H1 (cell line): ENCODE data around the gene POU2F1. TPM values are rescaled to one million over a fixed set of nuclear protein-coding genes. Genes with fewer than 3 reads are reported as not detected.

Experiments used
- CBX5 ChIP-seq: fragments of 300-800, 300-1000 bp; sonication (generic); IDR thresholded peaks from 2 replicates; pipeline ENCODE4 v1.7.1; 2016; ENCODE audit warnings: antibody characterized with exemption, low read length, low read depth
- EZH2 ChIP-seq: fragments of 200-600 bp; sonication (generic); IDR thresholded peaks from 2 replicates; pipeline ENCODE4 v1.7.1; 2012; ENCODE audit warnings: low read depth, mild to moderate bottlenecking, moderate library complexity, low read length, inconsistent platforms; ENCODE audit not compliant: severe bottlenecking
- JUND ChIP-seq: IDR thresholded peaks from 2 replicates; pipeline ENCODE4 v1.6.1; 2011; ENCODE audit warnings: mild to moderate bottlenecking, improper control_type of control experiment, low read length
- NANOG ChIP-seq: IDR thresholded peaks from 2 replicates; pipeline ENCODE4 v1.6.1; 2011; ENCODE audit warnings: low read length, low read depth, mild to moderate bottlenecking, inconsistent platforms; ENCODE audit not compliant: insufficient read depth, poor library complexity, severe bottlenecking
- RAD21 ChIP-seq, 2 experiments: IDR thresholded peaks in 1 of 2; conservative IDR thresholded peaks in 1 of 2; 2 replicates each; pipeline ENCODE4 v1.6.1; 2011; ENCODE audit warnings: low read depth in 2 of 2, low read length in 2 of 2, improper control_type of control experiment in 1 of 2, inconsistent platforms in 1 of 2, mild to moderate bottlenecking in 1 of 2, moderate library complexity in 1 of 2
- SP2 ChIP-seq: IDR thresholded peaks from 2 replicates; pipeline ENCODE4 v1.6.1; 2012; ENCODE audit warnings: mild to moderate bottlenecking, low read length, inconsistent platforms
- polyA plus RNA-seq, 7 experiments: library from polyadenylated mRNA; depleted of rRNA in 3 of 7; stranded (reverse) in 5 of 7; unstranded in 2 of 7; fragments of >200 nt in 5 of 7; fragments of 200-250 nt in 2 of 7; gene quantifications; 1 replicate in 5 of 7; 2 replicates in 1 of 7; 4 replicates in 1 of 7; pipeline versions ENCODE4 v1.2.1 to v1.2.3, GENCODE V29; 2011 to 2013; ENCODE audit warnings: missing spikeins in 2 of 7, mixed read lengths in 2 of 7
- total RNA-seq: library from RNA; stranded (reverse); fragmentation: NEBNext Ultra II Directional; extraction: Animal tissue kit (Norgen Biotek cat#: 25700); gene quantifications from 2 replicates; pipeline ENCODE4 v1.2.1, GENCODE V29; 2021
- TF ChIP-seq, protein P1 (sequence below), 3 experiments: IDR thresholded peaks; 1 replicate in 2 of 3; 2 replicates in 1 of 3; pipeline versions ENCODE4 v1.5.1 to v1.6.1; 2011; ENCODE audit warnings: low read length in 3 of 3, mild to moderate bottlenecking in 3 of 3, inconsistent platforms in 2 of 3, low read depth in 1 of 3, moderate library complexity in 1 of 3; ENCODE audit not compliant: insufficient read depth in 1 of 3; ENCODE audit errors: control extremely low read depth in 1 of 3

Gene POU2F1
- total and polyA plus RNA-seq, 2 of the 8 experiments (the other 6 are each of a cell fraction or from before 2014, with no cell fraction given) = 37.0 to 57.2 TPM

DNA sequence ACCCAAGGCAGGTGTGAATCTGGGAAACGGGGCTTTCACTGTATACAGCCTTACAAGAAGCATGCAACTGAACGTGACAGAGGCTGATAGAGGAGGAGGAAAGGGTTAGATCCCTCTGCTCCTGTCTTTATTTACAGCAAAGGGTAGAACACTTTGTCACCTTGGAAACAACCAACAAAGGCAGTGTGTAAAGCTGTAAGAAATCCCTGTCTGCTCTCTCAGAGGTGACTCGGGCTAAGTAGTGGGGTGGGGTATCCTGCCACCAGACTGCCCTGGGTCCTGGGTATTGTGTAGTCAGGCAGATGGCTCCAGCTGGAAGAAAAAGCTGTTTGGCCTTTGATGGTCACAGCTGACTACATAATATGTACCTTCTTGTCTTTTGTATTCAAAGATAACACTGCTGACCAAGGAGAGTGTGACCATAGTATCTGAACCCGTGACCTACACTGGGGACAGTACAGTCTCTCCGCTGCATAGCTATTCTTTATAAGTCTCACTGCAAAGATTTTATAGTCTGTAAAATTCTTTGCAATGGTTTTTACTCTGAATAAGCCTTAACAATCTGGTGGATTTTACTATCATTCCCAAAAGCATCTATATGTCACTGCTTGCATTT lies 22.1 kb upstream of the POU2F1 start (continued):
- TF ChIP-seq, protein P1, sequence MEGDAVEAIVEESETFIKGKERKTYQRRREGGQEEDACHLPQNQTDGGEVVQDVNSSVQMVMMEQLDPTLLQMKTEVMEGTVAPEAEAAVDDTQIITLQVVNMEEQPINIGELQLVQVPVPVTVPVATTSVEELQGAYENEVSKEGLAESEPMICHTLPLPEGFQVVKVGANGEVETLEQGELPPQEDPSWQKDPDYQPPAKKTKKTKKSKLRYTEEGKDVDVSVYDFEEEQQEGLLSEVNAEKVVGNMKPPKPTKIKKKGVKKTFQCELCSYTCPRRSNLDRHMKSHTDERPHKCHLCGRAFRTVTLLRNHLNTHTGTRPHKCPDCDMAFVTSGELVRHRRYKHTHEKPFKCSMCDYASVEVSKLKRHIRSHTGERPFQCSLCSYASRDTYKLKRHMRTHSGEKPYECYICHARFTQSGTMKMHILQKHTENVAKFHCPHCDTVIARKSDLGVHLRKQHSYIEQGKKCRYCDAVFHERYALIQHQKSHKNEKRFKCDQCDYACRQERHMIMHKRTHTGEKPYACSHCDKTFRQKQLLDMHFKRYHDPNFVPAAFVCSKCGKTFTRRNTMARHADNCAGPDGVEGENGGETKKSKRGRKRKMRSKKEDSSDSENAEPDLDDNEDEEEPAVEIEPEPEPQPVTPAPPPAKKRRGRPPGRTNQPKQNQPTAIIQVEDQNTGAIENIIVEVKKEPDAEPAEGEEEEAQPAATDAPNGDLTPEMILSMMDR (IDR thresholded peaks at IDR 0.05; ENCODE audit: control extremely low read depth in 1 of 3, insufficient read depth in 1 of 3, low read depth in 1 of 3, low read length in 3 of 3) = no peak
- TF ChIP-seq NANOG (no peak), EZH2 (no peak), JUND (no peak), RAD21 (IDR thresholded peaks at IDR 0.05 in 1 of 2, conservative IDR thresholded peaks at IDR 0.05 in 1 of 2; ENCODE audit: low read depth in 2 of 2, low read length in 2 of 2) (no peak), CBX5 (no peak), SP2 (no peak)
